Keratinocyte (primary cell): Measurements from ENCODE around the gene PFKP. TPM values are rescaled to one million over a fixed set of nuclear protein-coding genes. Genes with fewer than 3 reads are reported as not detected.

Experiments used
- DNase-seq: peaks from one replicate; pipeline ENCODE4 v3.0.0-alpha.2; 2011; ENCODE audit warnings: low read depth, missing footprints, low spot score
- FAIRE-seq: peaks from 2 replicates; lab custom pipeline; 2011; peaks lifted over from hg19 to GRCh38; lab: Jason Lieb, UNC
- H2AFZ ChIP-seq: 2 replicates; pipeline ENCODE4 v1.6.0; 2012; ENCODE audit warnings: low read length, control low read depth, inconsistent platforms; ENCODE audit not compliant: control insufficient read depth
- H3K27ac ChIP-seq: 2 replicates; pipeline ENCODE4 v1.5.1; 2011; ENCODE audit warnings: low read length; ENCODE audit not compliant: control insufficient read depth, insufficient read depth
- H3K27me3 ChIP-seq: 3 replicates; pipeline ENCODE4 v1.6.0; 2011; ENCODE audit warnings: low read length; ENCODE audit not compliant: control insufficient read depth, insufficient read depth; ENCODE audit errors: extremely low read depth
- H3K36me3 ChIP-seq, 2 experiments: 2 replicates in 1 of 2; 3 replicates in 1 of 2; pipeline ENCODE4 v1.5.1; 2011; ENCODE audit warnings: low read length in 2 of 2, mild to moderate bottlenecking in 1 of 2; ENCODE audit not compliant: control insufficient read depth in 2 of 2, insufficient read depth in 2 of 2; ENCODE audit errors: extremely low read depth in 1 of 2
- H3K4me1 ChIP-seq: 3 replicates; pipeline ENCODE4 v1.5.1; 2011; ENCODE audit warnings: low read length; ENCODE audit not compliant: control insufficient read depth, insufficient read depth; ENCODE audit errors: extremely low read depth
- H3K4me2 ChIP-seq: 3 replicates; pipeline ENCODE4 v1.6.0; 2011; ENCODE audit warnings: low read depth, low read length; ENCODE audit not compliant: control insufficient read depth, insufficient read depth; ENCODE audit errors: extremely low read depth
- H3K4me3 ChIP-seq, 3 experiments: fragments of 200-600 bp in 1 of 3; sonication (generic) in 1 of 3; 2 replicates in 2 of 3; 3 replicates in 1 of 3; pipeline ENCODE4 v1.5.1; 2011 to 2016; ENCODE audit warnings: low read length in 3 of 3, mild to moderate bottlenecking in 3 of 3, control low read depth in 2 of 3, inconsistent platforms in 1 of 3, low read depth in 1 of 3, mixed read lengths in 1 of 3, mixed run types in 1 of 3, moderate library complexity in 1 of 3; ENCODE audit not compliant: control insufficient read depth in 2 of 3, insufficient read depth in 2 of 3; ENCODE audit errors: extremely low read depth in 1 of 3
- H3K79me2 ChIP-seq: 2 replicates; pipeline ENCODE4 v1.6.0; 2012; ENCODE audit warnings: low read length; ENCODE audit not compliant: control insufficient read depth, insufficient read depth
- H3K9ac ChIP-seq: 3 replicates; pipeline ENCODE4 v1.6.0; 2011; ENCODE audit warnings: low read length; ENCODE audit not compliant: control insufficient read depth, insufficient read depth; ENCODE audit errors: extremely low read depth
- H3K9me1 ChIP-seq: 3 replicates; pipeline ENCODE4 v1.6.0; 2011; ENCODE audit warnings: low read length; ENCODE audit not compliant: control insufficient read depth, insufficient read depth; ENCODE audit errors: extremely low read depth
- H3K9me3 ChIP-seq: 2 replicates; pipeline ENCODE4 v1.5.1; 2012; ENCODE audit warnings: low read depth, low read length; ENCODE audit not compliant: control insufficient read depth
- H4K20me1 ChIP-seq: 3 replicates; pipeline ENCODE4 v1.6.0; 2011; ENCODE audit warnings: low read length; ENCODE audit not compliant: control insufficient read depth, insufficient read depth; ENCODE audit errors: extremely low read depth
- CTCF ChIP-seq, 3 experiments: IDR thresholded peaks in 1 of 3; conservative IDR thresholded peaks in 1 of 3; optimal IDR thresholded peaks in 1 of 3; 2 replicates in 2 of 3; 3 replicates in 1 of 3; pipeline versions ENCODE3 to v1.5.1; 2011; ENCODE audit warnings: low read length in 3 of 3, mild to moderate bottlenecking in 3 of 3, moderate library complexity in 2 of 3, control low read depth in 1 of 3, inconsistent platforms in 1 of 3; ENCODE audit not compliant: insufficient read depth in 2 of 3; ENCODE audit errors: extremely low read depth in 1 of 3
- EZH2 ChIP-seq: IDR thresholded peaks from one replicate; pipeline ENCODE4 v1.6.1; 2012; ENCODE audit warnings: inconsistent platforms, mild to moderate bottlenecking, low read length, moderate library complexity
- dilution Hi-C: fragments of 300-500 bp; cut with MboI; formaldehyde crosslinking; loops from one replicate; pipeline ENCODE4 v1.7.0; 2020; ENCODE audit warnings: low sequenced_read_pairs; ENCODE audit not compliant: extremely low pct_ligation_motif_present
- polyA plus RNA-seq, 5 experiments: library from polyadenylated mRNA; depleted of rRNA in 3 of 5; stranded (reverse) in 3 of 5; stranded (forward) in 1 of 5; unstranded in 1 of 5; fragments of >200 nt; gene quantifications; 1 replicate in 1 of 5; 2 replicates in 3 of 5; 3 replicates in 1 of 5; pipeline versions ENCODE4 v1.2.1 to v1.2.3, GENCODE V29; 2011 to 2012; ENCODE audit warnings: missing spikeins in 2 of 5, low read depth in 1 of 5, low replicate concordance in 1 of 5

The PFKP gene
- polyA plus RNA-seq, 1 donor (not counting 4 experiments of a cell fraction or from before 2014, with no cell fraction given) = 117 TPM

DNA sequence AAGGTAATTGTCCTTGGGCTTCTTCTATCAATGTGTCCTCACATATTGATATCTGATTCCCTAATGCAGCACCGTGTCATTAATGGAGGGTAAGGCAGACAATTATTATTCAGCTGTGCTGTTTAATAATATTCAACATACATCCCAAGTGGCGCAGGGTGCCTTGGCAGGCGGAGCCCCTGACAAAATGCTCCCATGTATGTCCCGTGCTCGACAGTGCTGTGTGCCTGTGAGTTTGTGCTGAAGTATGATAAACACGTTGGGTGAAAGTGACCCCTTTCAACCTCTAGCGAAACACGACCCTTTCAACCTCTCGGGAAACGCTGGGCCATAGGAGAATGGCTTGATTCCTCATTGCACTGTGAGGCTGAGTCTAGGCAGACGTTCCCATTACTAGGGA, 31.3 kb downstream of the PFKP start:
- Histone ChIP-seq H3K27ac (peak overlapping the region; percentile 30), H2AFZ (no peak overlapping the region), H3K9me1 (peaks cover 6% of the 10 kb centered on the region), H3K27me3 (no peaks in the 10 kb centered on the region), H3K4me2 (no peak overlapping the region), H3K36me3 (peaks cover 26 to 29% of the 10 kb centered on the region in 2 experiments), H3K9me3 (no peaks in the 10 kb centered on the region), H3K4me3 (no peak overlapping the region), H4K20me1 (no peaks in the 10 kb centered on the region), H3K4me1 (peaks cover 39% of the 10 kb centered on the region), H3K9ac (no peak overlapping the region), H3K79me2 (peaks cover 59% of the 10 kb centered on the region)
- TF ChIP-seq CTCF (optimal IDR thresholded peaks at IDR 0.05 in 1 of 3, IDR thresholded peaks at IDR 0.05 in 1 of 3, conservative IDR thresholded peaks at IDR 0.05 in 1 of 3; ENCODE audit: extremely low read depth in 1 of 3, insufficient read depth in 2 of 3, low read length in 3 of 3) = no peak
- TF ChIP-seq EZH2 = no peak
- DNase-seq (no peak), FAIRE-seq (no peak)
- dilution Hi-C loops = no loop called here

DNA sequence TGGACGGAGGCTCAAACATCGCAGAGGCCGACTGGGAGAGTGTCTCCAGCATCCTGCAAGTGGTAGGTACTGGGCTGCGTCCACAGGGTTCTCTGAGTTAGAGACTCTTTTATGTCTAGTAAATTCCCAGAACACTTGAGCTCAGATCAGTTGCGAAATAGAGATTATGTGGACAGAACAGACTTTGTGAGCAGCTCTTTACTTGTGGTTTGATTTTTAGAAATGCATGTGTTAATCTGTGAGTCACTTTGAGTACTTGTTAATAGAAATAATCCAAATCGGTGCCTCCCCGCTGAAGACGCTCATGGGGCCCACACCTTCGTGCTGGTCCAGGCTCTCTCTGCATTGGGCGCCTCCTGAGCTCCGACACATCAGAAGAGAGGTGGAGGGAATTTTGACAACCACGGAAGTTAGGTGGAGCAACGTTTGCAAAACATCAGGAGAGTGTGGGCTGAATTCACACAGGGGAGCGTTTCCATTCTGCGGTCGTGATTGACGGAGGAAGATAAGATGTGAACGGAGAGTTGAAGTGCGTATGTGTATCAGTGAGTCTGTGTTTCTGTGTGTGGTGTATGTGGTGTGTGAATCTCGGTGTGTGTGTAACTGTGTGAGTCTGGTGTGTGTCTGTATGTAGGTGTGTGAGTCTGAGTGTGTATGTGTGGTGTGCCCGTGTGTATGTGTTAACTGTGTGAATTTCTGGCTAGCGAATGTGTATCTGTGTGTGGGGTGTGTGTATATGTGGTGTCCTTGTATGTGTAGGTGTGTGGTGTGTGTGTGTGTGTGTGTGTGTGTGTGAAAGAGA, 32.1 kb downstream of the PFKP start:
- H3K9me1 ChIP-seq = peaks cover 3% of the 10 kb centered on the region
- H2AFZ ChIP-seq = no peak overlapping the region
- H3K4me3 ChIP-seq = no peak overlapping the region
- peaks cover 31% of the 10 kb centered on the region for H3K4me1 ChIP-seq
- H3K9me3 ChIP-seq = no peaks in the 10 kb centered on the region
- no peak for TF ChIP-seq CTCF (optimal IDR thresholded peaks at IDR 0.05 in 1 of 3, IDR thresholded peaks at IDR 0.05 in 1 of 3, conservative IDR thresholded peaks at IDR 0.05 in 1 of 3; ENCODE audit: extremely low read depth in 1 of 3, insufficient read depth in 2 of 3, low read length in 3 of 3)
- TF ChIP-seq EZH2 = no peak
- no peak for FAIRE-seq
- H3K79me2 ChIP-seq = peaks cover 51% of the 10 kb centered on the region
- H3K4me2 ChIP-seq = no peak overlapping the region
- DNase-seq = no peak
- H3K36me3 ChIP-seq = peaks cover 27 to 31% of the 10 kb centered on the region in 2 experiments
- H4K20me1 ChIP-seq = no peaks in the 10 kb centered on the region
- no peaks in the 10 kb centered on the region for H3K27me3 ChIP-seq
- no peak overlapping the region for H3K27ac ChIP-seq
- dilution Hi-C loops = no loop called here
- H3K9ac ChIP-seq = no peak overlapping the region
